Pulmonary artery endothelial cell (primary cell): ENCODE results near the gene TOR1AIP1. TPM values are rescaled to one million over a fixed set of nuclear protein-coding genes. Genes with fewer than 3 reads are reported as not detected.

Source experiments
- total RNA-seq: library from RNA; depleted of rRNA; stranded (reverse); fragments of >200 nt; gene quantifications from 2 replicates; pipeline ENCODE4 v1.2.3, GENCODE V29; 2014

TOR1AIP1 gene
- total RNA-seq, 1 donor from 2014 or later = 24.5 TPM

Other genes with a start within 250 kb of the TOR1AIP1 start
- 0.07 TPM in 1 of 2 replicates, not detected in the other for gene FAM163A, start 139.0 kb upstream of the TOR1AIP1 start, total RNA-seq
- gene TOR1AIP2, start 4.5 kb upstream of the TOR1AIP1 start, total RNA-seq = 76.8 and 133 TPM in 2 replicates
- gene CEP350, start 72.5 kb downstream of the TOR1AIP1 start, total RNA-seq = 40.6 and 60.0 TPM in 2 replicates